Panc1 (cell line): ENCODE results near the gene TOM1L1. TPM values are rescaled to one million over a fixed set of nuclear protein-coding genes. Genes with fewer than 3 reads are reported as not detected.

Source experiments
- ATAC-seq: fragments of 200-7000 bp; cut with Tn5 transposase; 2 replicates; pipeline ENCODE4 v1.9.1; 2020; ENCODE audit warnings: mild to moderate bottlenecking, moderate library complexity
- BruUV-seq: library from RNA; stranded (reverse); fragments of 400-500 nt; replicated peaks from 2 replicates; lab custom pipeline; 2021; lab: Mats Ljungman, UMichigan
- CTCF ChIA-PET: fragments of 300-600 bp; sonication (Branson Sonifier 250); formaldehyde crosslinking; loops from one replicate; lab custom pipeline; 2022; ENCODE audit warnings: antibody characterized with exemption; lab: Charles Lee
- POLR2A ChIA-PET: fragments of 300-600 bp; sonication (Branson Sonifier 250); formaldehyde crosslinking; loops from one replicate; lab custom pipeline; 2022; ENCODE audit warnings: antibody characterized with exemption; lab: Charles Lee
- DNase-seq: peaks from one replicate; pipeline ENCODE4 v3.0.0-alpha.2; 2010; ENCODE audit warnings: low read depth, low spot score
- H3K27ac ChIP-seq: 2 replicates; pipeline ENCODE4 v1.5.1; 2011; ENCODE audit warnings: mild to moderate bottlenecking, low read length, inconsistent platforms
- H3K27me3 ChIP-seq: fragments of 200-500 bp; sonication (Bioruptor generic); 2 replicates; pipeline ENCODE4 v1.6.0; 2014; ENCODE audit warnings: low read length, inconsistent platforms; ENCODE audit not compliant: control insufficient read depth, insufficient read depth
- H3K36me3 ChIP-seq: fragments of 200-500 bp; sonication (Bioruptor generic); 2 replicates; pipeline ENCODE4 v1.5.1; 2014; ENCODE audit warnings: inconsistent platforms, mild to moderate bottlenecking, low read length, moderate library complexity; ENCODE audit not compliant: control insufficient read depth, insufficient read depth
- H3K4me1 ChIP-seq: 2 replicates; pipeline ENCODE4 v1.5.1; 2011; ENCODE audit warnings: inconsistent platforms, mild to moderate bottlenecking, low read length, moderate library complexity; ENCODE audit not compliant: control insufficient read depth, insufficient read depth
- H3K4me3 ChIP-seq, 2 experiments: 2 replicates each; pipeline ENCODE4 v1.5.1; 2011 to 2012; ENCODE audit warnings: low read depth in 2 of 2, low read length in 2 of 2, mild to moderate bottlenecking in 2 of 2, inconsistent platforms in 1 of 2, moderate library complexity in 1 of 2
- H3K9me3 ChIP-seq: fragments of 200-500 bp; sonication (Bioruptor generic); 2 replicates; pipeline ENCODE4 v1.5.1; 2014; ENCODE audit warnings: low read depth, mild to moderate bottlenecking, inconsistent platforms, low read length, moderate library complexity; ENCODE audit not compliant: control insufficient read depth, insufficient read depth
- CTCF ChIP-seq: fragments of 450-650 bp; IDR thresholded peaks from 2 replicates; pipeline ENCODE4 v1.5.1; 2017; ENCODE audit warnings: mild to moderate bottlenecking
- POLR2AphosphoS5 ChIP-seq: IDR thresholded peaks from 2 replicates; pipeline ENCODE4 v1.6.1; 2012; ENCODE audit warnings: mild to moderate bottlenecking, low read depth, low read length, moderate library complexity
- REST ChIP-seq, 2 experiments: IDR thresholded peaks; 2 replicates each; pipeline ENCODE4 v1.6.1; 2011 to 2012; ENCODE audit warnings: low read depth in 2 of 2, control low read depth in 1 of 2, low read length in 1 of 2, mild to moderate bottlenecking in 1 of 2, moderate library complexity in 1 of 2; ENCODE audit not compliant: insufficient read depth in 1 of 2
- SIN3A ChIP-seq: IDR thresholded peaks from 2 replicates; pipeline ENCODE4 v1.6.1; 2012; ENCODE audit warnings: low read depth, mild to moderate bottlenecking, low read length, moderate library complexity, borderline replicate concordance; ENCODE audit not compliant: insufficient read depth
- TCF7L2 ChIP-seq: IDR thresholded peaks from 2 replicates; pipeline ENCODE4 v1.6.1; 2011; ENCODE audit warnings: mild to moderate bottlenecking, low read depth, low read length, inconsistent platforms
- in situ Hi-C: cut with HindIII; loops from 2 replicates; pipeline ENCODE4 v1.10.0; 2016; ENCODE audit warnings: low sequenced_read_pairs, low pct_unique_long_range_greater_than_20kb
- intact Hi-C: fragments of 100-400 bp; cut with micrococcal nuclease; formaldehyde crosslinking; loops from one replicate; pipeline ENCODE4 v1.10.0; 2022; ENCODE audit not compliant: unreplicated experiment
- total RNA-seq: library from RNA; stranded (reverse); gene quantifications from one replicate; pipeline ENCODE4 v1.2.1, GENCODE V29; 2021; ENCODE audit not compliant: unreplicated experiment

Gene TOM1L1
- total RNA-seq, 1 experiment from 2014 or later, result 53.9 TPM

GRCh38 chr17:54945671-54946070 is 45.0 kb downstream of the TOM1L1 start:
- DNase-seq (no peak), ATAC-seq (no peak)
- ChIA-PET CTCF (no interaction called here), POLR2A (no interaction called here)
- intact Hi-C loops, result no loop called here
- TF ChIP-seq POLR2AphosphoS5, result no peak
- TF ChIP-seq REST (IDR thresholded peaks at IDR 0.05; ENCODE audit: insufficient read depth in 1 of 2, low read depth in 2 of 2, low read length in 1 of 2), result no peak
- TF ChIP-seq CTCF, result no peak
- TF ChIP-seq SIN3A, result no peak
- no peak for TF ChIP-seq TCF7L2
- Histone ChIP-seq H3K4me1 (0 out of 2 replicates have a peak, but pooled peaks cover 4% of the 10 kb centered on the region), H3K4me3 (no peak overlapping the region), H3K27me3 (no peaks in the 10 kb centered on the region), H3K9me3 (no peaks in the 10 kb centered on the region), H3K36me3 (0 out of 2 replicates have a peak, but pooled peaks cover 7% of the 10 kb centered on the region), H3K27ac (no peak overlapping the region)
- in situ Hi-C loops, result no loop called here
- BruUV-seq, result no TSS peak

- BruUV-seq, result no TSS peak
- intact Hi-C loops, result no loop called here
- no peak overlapping the region for H3K27ac ChIP-seq
- ChIA-PET POLR2A (no interaction called here), CTCF (no interaction called here)
- H3K4me1 ChIP-seq, result 0 out of 2 replicates have a peak, but pooled peaks cover 4% of the 10 kb centered on the region
- H3K9me3 ChIP-seq, result no peaks in the 10 kb centered on the region
- TF ChIP-seq SIN3A (no peak), REST (IDR thresholded peaks at IDR 0.05; ENCODE audit: insufficient read depth in 1 of 2, low read depth in 2 of 2, low read length in 1 of 2) (no peak), TCF7L2 (no peak), CTCF (no peak), POLR2AphosphoS5 (no peak)
- no peak overlapping the region for H3K4me3 ChIP-seq
- 0 out of 2 replicates have a peak, but pooled peaks cover 7% of the 10 kb centered on the region for H3K36me3 ChIP-seq
- in situ Hi-C loops, result no loop called here
- DNase-seq (no peak), ATAC-seq (no peak)
- no peaks in the 10 kb centered on the region for H3K27me3 ChIP-seq
These were observed 46.7 kb downstream of the TOM1L1 start for GRCh38 chr17:54947396-54947795.
